IPS-20b (cell line): Measurements from ENCODE around the gene WDR86.
A peak's percentile ranks its signal among the peaks of the same experiment; 100 is the strongest.

Experiments
- H3K27ac ChIP-seq: one replicate; pipeline ENCODE4 v1.5.1; 2013; ENCODE audit warnings: low read length
- H3K27me3 ChIP-seq: 2 replicates; pipeline ENCODE4 v1.6.1; 2013; ENCODE audit warnings: mild to moderate bottlenecking, low read length, inconsistent platforms; ENCODE audit not compliant: insufficient read depth
- H3K36me3 ChIP-seq: 2 replicates; pipeline ENCODE4 v1.6.1; 2013; ENCODE audit warnings: low read depth, mild to moderate bottlenecking, inconsistent platforms, low read length, moderate library complexity; ENCODE audit not compliant: insufficient read depth
- H3K4me1 ChIP-seq: 2 replicates; pipeline ENCODE4 v1.6.1; 2013; ENCODE audit warnings: mild to moderate bottlenecking, control low read depth, inconsistent platforms, low read length, moderate library complexity; ENCODE audit not compliant: insufficient read depth
- H3K4me3 ChIP-seq: 2 replicates; pipeline ENCODE4 v1.5.1; 2013; ENCODE audit warnings: mild to moderate bottlenecking, low read length, inconsistent platforms
- H3K9ac ChIP-seq: 2 replicates; pipeline ENCODE4 v1.6.1; 2013; ENCODE audit warnings: low read depth, mild to moderate bottlenecking, inconsistent platforms, low read length, moderate library complexity
- H3K9me3 ChIP-seq: 2 replicates; pipeline ENCODE4 v1.6.1; 2013; ENCODE audit warnings: mild to moderate bottlenecking, low read depth, low read length, inconsistent platforms; ENCODE audit not compliant: insufficient read depth

WDR86 gene, protein sequence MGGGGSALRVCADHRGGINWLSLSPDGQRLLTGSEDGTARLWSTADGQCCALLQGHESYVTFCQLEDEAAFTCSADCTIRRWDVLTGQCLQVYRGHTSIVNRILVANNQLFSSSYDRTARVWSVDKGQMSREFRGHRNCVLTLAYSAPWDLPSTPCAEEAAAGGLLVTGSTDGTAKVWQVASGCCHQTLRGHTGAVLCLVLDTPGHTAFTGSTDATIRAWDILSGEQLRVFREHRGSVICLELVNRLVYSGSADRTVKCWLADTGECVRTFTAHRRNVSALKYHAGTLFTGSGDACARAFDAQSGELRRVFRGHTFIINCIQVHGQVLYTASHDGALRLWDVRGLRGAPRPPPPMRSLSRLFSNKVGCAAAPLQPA

DNA sequence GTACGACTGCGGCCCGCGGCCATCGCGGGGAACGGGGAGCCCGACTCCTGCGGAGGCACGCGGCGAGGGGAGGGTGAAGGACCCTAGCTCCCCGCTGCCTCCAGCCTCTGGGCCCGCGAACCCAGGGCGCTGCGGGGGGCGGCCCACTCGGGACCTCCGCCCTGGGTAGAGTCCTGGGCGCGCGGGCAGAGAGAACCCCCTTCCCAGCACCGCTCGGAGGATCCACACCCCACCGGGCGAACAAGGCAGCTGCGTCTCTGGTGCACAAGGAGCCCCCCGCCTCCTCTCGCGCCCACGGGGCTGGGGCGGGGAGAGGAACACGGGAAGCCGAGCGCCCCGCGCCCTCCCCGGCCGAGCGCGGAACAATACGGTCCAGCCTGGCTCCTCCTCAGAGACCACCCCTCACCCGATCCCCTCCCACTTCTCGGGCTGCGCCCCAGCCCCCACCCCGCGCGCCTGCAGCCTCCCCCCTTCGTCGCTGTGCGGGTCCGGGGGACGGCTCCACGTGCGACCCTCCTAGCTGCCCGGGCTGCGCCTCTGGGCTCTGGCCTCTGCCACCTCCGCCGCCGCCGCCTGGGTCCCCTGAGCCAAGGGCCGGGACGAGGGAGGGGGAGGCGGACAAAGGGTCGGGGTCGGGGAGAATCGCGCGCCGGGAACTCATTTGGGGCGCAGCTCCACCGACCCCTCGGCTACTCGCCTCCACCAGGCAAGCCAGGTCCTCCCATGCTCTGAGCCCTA lies at the start of gene WDR86:
TSS of gene WDR86 (minus strand) at position 372 of the 738 bp plus-strand sequence. CDS start 449 bp downstream, outside the sequence.
- H3K27ac ChIP-seq: no peak within 1 kb of the TSS
- H3K4me3 ChIP-seq: peak within 1 kb of the TSS; percentile 88
- H3K27me3 ChIP-seq: peaks cover 42% of the 10 kb centered on the region
- peaks cover 7% of the 10 kb centered on the region; the same call in 1 of the 2 replicates for H3K36me3 ChIP-seq
- H3K9me3 ChIP-seq: no peaks in the 10 kb centered on the region
- H3K9ac ChIP-seq: peak within 1 kb of the TSS; percentile 87
- peaks cover 9% of the 10 kb centered on the region; the same call in 1 of the 2 replicates for H3K4me1 ChIP-seq

DNA sequence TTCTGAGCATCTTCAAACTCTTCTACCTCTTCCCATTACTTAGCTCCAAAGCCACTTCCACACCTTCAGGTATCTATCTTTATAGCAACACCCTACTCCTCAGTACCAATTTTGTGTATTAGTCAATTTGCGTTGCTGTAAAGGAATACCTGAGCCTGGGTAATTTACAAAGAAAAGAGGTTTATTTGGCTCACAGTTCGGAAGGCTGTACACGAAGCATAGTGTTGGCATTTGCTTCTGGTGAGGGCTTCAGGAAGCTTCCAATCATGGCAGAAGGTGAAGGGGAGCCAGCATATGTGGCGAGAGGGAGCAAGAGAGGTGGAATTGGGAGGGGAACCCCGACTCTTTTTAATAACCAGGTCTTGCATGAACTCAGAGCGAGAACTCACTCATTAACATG lies 47.7 kb upstream of the WDR86 start:
- no peak overlapping the region; the same call in 1 of the 2 replicates for H3K4me3 ChIP-seq
- H3K9me3 ChIP-seq: peaks cover 14% of the 10 kb centered on the region
- no peak overlapping the region for H3K27ac ChIP-seq
- peak overlapping the region; percentile 9; the same call in 1 of the 2 replicates for H3K9ac ChIP-seq
- H3K36me3 ChIP-seq: 0 out of 2 replicates have a peak, but pooled peaks cover under 1% of the 10 kb centered on the region
- no peaks in the 10 kb centered on the region for H3K27me3 ChIP-seq
- peaks cover 36% of the 10 kb centered on the region; the same call in 1 of the 2 replicates for H3K4me1 ChIP-seq

DNA sequence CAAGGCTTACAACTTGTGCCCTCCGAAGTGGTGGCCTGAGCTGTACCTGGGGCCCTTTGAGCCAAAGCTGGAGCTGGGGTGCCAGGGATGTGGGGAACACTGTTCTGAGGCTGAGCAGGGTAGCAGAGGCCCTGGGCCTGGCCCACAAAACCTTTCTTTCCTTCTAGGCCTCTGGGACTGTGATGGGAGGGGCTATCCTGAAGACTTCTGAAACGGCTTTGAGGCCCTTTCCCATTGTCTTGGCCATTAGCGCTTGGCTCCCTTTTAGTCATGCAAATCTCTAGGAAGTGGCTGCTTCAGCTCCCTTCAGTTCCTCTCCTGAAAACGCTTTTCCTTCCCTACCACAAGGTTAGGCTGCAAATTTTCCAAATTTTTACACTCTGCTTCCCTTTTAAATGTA lies 46.9 kb upstream of the WDR86 start:
- peak overlapping the region; percentile 37; the same call in 1 of the 2 replicates for H3K9ac ChIP-seq
- H3K9me3 ChIP-seq: peaks cover 8% of the 10 kb centered on the region; the same call in 1 of the 2 replicates
- no peaks in the 10 kb centered on the region for H3K36me3 ChIP-seq
- H3K4me1 ChIP-seq: peaks cover 36% of the 10 kb centered on the region; the same call in 1 of the 2 replicates
- no peaks in the 10 kb centered on the region for H3K27me3 ChIP-seq
- H3K4me3 ChIP-seq: peak overlapping the region; percentile 9; the same call in 1 of the 2 replicates
- H3K27ac ChIP-seq: peak overlapping the region; percentile 57

DNA sequence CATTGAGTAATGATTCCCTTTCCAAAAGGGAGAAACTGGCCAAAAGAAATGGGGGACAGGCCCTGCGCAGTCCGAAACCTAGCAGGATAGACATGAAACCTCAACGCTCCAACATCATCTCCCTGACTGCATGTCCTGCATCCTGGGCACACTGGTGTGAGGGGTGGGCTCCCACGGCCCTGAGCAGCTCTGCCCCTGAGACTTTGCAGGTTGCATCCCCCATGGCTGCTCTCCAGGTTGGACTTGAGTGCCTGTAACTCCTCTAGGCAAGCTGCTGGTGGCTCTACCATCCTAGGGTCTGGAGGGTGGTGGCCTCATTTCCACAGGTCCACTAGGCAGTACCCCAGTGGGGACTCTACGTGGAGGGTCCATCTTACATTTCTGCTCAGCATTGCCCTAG lies 46.4 kb upstream of the WDR86 start:
- peaks cover 36% of the 10 kb centered on the region; the same call in 1 of the 2 replicates for H3K4me1 ChIP-seq
- H3K36me3 ChIP-seq: no peaks in the 10 kb centered on the region
- H3K27me3 ChIP-seq: no peaks in the 10 kb centered on the region
- H3K9ac ChIP-seq: peak overlapping the region; percentile 37; the same call in 1 of the 2 replicates
- H3K27ac ChIP-seq: peak overlapping the region; percentile 57
- H3K4me3 ChIP-seq: 0 out of 2 replicates have a peak overlapping the region, but pooled peaks have one; percentile 9
- peaks cover 8% of the 10 kb centered on the region; the same call in 1 of the 2 replicates for H3K9me3 ChIP-seq

DNA sequence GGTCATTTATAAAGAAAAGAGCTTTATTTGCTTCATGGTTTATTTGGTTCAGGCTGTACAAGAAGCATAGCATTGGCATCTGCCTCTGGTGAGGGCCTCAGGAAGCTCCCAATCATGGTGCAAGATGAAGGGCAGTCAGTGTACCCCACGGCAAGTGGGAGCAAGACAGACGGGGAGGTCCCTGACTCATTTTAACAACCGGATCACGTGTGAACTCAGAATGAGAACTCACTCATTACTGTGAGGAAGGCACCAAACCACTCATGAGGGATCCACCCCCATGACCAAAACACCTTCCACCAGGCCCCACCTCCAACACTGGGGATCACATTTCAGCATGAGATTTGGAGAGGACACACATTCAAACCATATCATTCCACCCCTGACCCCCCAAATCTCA lies 45.9 kb upstream of the WDR86 start:
- Histone ChIP-seq H3K9ac (no peak overlapping the region), H3K27ac (no peak overlapping the region), H3K4me3 (no peak overlapping the region), H3K36me3 (no peaks in the 10 kb centered on the region), H3K4me1 (peaks cover 36% of the 10 kb centered on the region; the same call in 1 of the 2 replicates), H3K27me3 (no peaks in the 10 kb centered on the region), H3K9me3 (peaks cover 8% of the 10 kb centered on the region; the same call in 1 of the 2 replicates)

DNA sequence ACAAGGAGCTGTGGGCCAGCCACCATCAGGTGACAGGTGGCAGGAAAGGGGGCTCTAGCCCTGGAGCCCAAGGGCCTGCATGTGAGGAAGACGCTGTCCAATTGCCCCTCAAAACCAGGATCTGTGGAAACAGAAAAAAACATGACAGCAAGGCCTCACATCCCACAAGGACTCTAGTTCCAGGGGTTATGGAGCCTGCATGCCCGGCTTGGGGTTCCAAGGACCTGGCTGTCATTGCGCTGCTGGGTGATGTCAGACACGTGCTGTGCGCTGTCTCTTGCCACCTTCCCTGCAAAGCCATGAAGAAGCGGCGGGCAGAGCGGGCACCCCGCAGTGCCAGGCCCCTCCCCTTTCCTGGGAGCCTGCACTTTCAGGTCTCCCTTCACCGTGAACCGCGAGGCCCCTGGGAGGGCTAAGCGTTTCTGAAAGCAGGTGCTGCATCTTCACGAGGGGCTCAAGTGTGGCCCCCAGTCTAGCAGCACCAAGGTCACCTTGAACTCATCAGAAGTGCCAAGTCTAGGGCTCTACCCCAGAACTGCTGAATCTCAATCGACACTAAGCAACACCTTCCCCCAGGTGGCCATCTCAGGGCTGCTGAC lies 45.2 kb upstream of the WDR86 start:
- Histone ChIP-seq H3K27me3 (no peaks in the 10 kb centered on the region), H3K4me1 (peaks cover 32% of the 10 kb centered on the region; the same call in 1 of the 2 replicates), H3K9me3 (peaks cover 8% of the 10 kb centered on the region; the same call in 1 of the 2 replicates), H3K27ac (no peak overlapping the region), H3K9ac (no peak overlapping the region), H3K4me3 (no peak overlapping the region), H3K36me3 (no peaks in the 10 kb centered on the region)

DNA sequence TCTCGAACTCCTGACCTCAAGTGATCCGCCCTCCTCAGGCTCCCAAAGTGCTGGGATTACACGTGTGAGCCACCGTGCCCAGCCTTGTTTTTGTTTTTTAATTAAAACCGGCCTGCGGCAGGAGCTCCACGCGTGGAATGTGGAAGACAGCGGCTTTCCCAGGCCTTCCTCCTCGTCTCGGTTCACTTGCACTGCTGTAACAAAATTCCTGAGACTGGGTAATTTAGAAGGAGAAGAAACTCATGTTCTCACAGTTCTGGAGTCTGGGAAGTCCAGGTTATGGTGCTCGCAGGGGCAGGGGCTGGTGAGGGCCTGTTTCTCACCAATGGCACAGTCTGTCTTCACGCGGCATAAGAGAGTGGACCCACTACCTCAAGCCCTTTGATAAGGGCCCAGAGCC lies 44.5 kb upstream of the WDR86 start:
- Histone ChIP-seq H3K27me3 (no peaks in the 10 kb centered on the region), H3K36me3 (no peaks in the 10 kb centered on the region), H3K9ac (no peak overlapping the region), H3K27ac (no peak overlapping the region), H3K9me3 (peaks cover 8% of the 10 kb centered on the region; the same call in 1 of the 2 replicates), H3K4me1 (peaks cover 25% of the 10 kb centered on the region; the same call in 1 of the 2 replicates), H3K4me3 (no peak overlapping the region)

DNA sequence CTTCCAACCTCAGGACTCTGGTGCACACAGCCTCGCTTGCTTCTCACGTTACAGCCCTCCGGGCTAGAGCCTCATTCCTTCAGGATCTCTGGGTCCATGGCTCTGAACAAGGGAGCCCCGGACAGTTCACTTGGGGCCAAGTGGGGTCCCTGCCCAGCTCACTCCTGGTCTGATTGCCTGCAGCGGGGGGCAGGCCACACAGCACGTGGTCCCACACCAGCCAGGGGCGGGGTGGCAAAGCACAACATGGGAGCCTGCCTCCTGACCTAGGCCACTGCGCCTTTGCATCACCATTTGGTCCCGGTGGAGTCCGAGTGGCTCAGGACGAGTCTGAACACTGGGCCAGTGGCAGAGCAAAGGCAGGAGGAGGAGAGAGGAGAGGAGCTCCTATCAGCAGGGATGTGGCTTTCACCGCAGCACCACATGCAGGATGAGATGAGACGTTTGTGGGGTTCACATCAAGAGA lies 43.5 kb upstream of the WDR86 start:
- Histone ChIP-seq H3K27ac (no peak overlapping the region), H3K36me3 (no peaks in the 10 kb centered on the region), H3K4me1 (peaks cover 21% of the 10 kb centered on the region; the same call in 1 of the 2 replicates), H3K9ac (no peak overlapping the region), H3K27me3 (peaks cover 1% of the 10 kb centered on the region; the same call in 1 of the 2 replicates), H3K4me3 (no peak overlapping the region), H3K9me3 (peaks cover 8% of the 10 kb centered on the region; the same call in 1 of the 2 replicates)

DNA sequence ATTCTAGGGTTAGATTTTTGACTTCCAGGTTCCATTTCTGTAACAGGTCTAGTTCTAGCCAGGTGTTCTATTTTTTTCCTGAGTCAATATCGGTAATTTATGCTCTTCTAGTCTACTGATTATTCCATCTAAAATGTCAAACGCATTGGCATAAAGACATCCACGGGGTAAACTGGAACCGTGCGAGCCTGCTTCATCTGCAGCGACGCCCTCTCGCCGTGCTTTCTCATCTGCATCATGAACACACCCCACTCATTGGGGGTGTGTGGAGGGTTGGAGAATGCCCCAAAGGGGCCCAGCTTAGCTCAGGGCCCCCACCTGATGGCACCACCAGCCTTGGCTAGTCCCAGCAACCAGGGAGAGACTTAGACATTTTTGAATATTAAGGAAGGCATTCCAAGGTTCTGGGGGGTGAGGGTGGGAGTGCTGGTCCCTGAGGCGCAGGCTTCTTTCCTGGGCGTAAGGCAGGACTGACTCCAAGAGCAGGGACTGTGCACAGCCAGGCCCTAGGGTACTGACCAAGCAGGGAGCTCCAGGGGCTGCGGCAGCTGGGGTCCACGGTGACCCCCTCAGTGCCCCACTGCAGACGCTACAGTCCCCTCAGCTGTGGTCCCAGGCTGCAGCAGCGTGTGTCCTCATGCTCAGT lies 43.0 kb upstream of the WDR86 start:
- Histone ChIP-seq H3K36me3 (no peaks in the 10 kb centered on the region), H3K27ac (no peak overlapping the region), H3K9ac (no peak overlapping the region), H3K9me3 (peaks cover 5% of the 10 kb centered on the region; the same call in 1 of the 2 replicates), H3K4me3 (no peak overlapping the region), H3K27me3 (peaks cover 6% of the 10 kb centered on the region; the same call in 1 of the 2 replicates), H3K4me1 (peaks cover 21% of the 10 kb centered on the region; the same call in 1 of the 2 replicates)

DNA sequence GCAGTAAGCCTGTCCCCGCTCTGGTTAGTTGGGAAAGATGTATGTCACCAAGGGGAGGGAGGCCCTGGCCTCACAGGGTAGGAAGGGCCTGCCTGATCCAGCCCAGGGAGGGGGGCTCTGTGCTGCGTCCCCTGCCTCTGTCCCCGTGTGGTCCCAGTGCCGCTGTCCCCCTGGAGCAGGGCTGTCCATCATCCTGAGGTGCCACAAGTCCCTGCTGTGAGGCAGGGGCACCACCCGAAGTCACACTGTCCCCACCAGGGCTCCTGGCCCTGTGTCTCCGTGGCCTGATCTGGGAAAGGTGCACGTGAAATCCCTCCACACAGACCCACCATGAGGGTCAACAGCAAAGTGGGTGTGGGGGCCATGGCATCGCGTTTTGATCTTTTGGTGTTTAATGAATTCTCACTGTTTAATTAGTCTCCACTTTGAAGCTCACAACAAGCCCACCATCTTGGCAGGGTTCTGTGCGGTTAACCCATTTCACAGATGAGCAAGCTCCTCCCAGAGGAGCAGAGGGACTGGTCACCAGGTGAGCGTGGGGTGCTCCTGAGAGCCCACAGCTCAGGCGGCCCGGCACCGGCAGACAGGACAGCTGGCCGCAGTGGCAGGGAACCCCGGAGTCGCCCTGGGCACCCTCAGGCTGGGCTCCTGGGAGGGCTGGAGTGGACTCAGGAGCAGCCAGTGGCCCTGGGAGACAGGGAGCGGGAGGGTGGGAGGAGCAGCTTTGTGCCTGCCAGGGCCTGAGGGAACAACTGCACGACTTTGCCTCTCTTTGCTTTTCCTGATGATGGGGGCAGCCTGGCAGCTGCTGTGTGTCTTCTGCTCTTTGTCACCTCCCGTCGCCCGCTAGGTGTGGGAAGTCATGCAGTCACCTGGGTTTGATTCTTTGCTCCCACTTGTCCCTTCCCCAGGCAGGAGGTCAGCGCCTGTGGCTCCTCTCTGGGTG lies 42.1 kb upstream of the WDR86 start:
- H3K9ac ChIP-seq: no peak overlapping the region
- peaks cover 15% of the 10 kb centered on the region; the same call in 1 of the 2 replicates for H3K4me1 ChIP-seq
- H3K4me3 ChIP-seq: no peak overlapping the region
- no peaks in the 10 kb centered on the region for H3K36me3 ChIP-seq
- no peaks in the 10 kb centered on the region for H3K9me3 ChIP-seq
- peaks cover 6% of the 10 kb centered on the region; the same call in 1 of the 2 replicates for H3K27me3 ChIP-seq
- H3K27ac ChIP-seq: no peak overlapping the region
